HG03039 (cell line): ENCODE data around the gene IRX4.

Source experiments
- ATAC-seq: cut with Tn5 transposase; IDR thresholded peaks from one replicate; pipeline ENCODE4 v1.9.1; 2021; ENCODE audit warnings: mild to moderate bottlenecking, moderate library complexity; ENCODE audit not compliant: unreplicated experiment

Gene IRX4

GRCh38 chr5:1914471-1914870 is 31.7 kb upstream of the IRX4 start:
- no peak for ATAC-seq

- ATAC-seq: no peak
These were observed 30.9 kb upstream of the IRX4 start for GRCh38 chr5:1913578-1913977.

- ATAC-seq: no peak
These were observed 30.3 kb upstream of the IRX4 start for GRCh38 chr5:1912951-1913565.

- ATAC-seq: no peak
These were observed 29.1 kb upstream of the IRX4 start for GRCh38 chr5:1911773-1912235.

GRCh38 chr5:1910861-1911772 is 28.4 kb upstream of the IRX4 start:
- ATAC-seq: no peak

- ATAC-seq: no peak
These were observed 27.5 kb upstream of the IRX4 start for GRCh38 chr5:1910081-1910760.

GRCh38 chr5:1909346-1909985 is 26.7 kb upstream of the IRX4 start:
- no peak for ATAC-seq

GRCh38 chr5:1908931-1909330 is 26.2 kb upstream of the IRX4 start:
- ATAC-seq: no peak

GRCh38 chr5:1907616-1908015 is 24.9 kb upstream of the IRX4 start:
- ATAC-seq: no peak

- ATAC-seq: no peak
These were observed 22.4 kb upstream of the IRX4 start for GRCh38 chr5:1905108-1905507.

- no peak for ATAC-seq
These were observed 19.3 kb upstream of the IRX4 start for GRCh38 chr5:1901983-1902382.

GRCh38 chr5:1901061-1901460 is 18.3 kb upstream of the IRX4 start:
- no peak for ATAC-seq

GRCh38 chr5:1899201-1899600 is 16.5 kb upstream of the IRX4 start:
- no peak for ATAC-seq

- no peak for ATAC-seq
These were observed 15.2 kb upstream of the IRX4 start for GRCh38 chr5:1897816-1898450.

- no peak for ATAC-seq
These were observed 14.7 kb upstream of the IRX4 start for GRCh38 chr5:1897386-1897785.

- no peak for ATAC-seq
These were observed 14.1 kb upstream of the IRX4 start for GRCh38 chr5:1896602-1897376.

GRCh38 chr5:1895739-1896420 is 13.2 kb upstream of the IRX4 start:
- no peak for ATAC-seq

- no peak for ATAC-seq
These were observed 11.5 kb upstream of the IRX4 start for GRCh38 chr5:1894243-1894642.

- no peak for ATAC-seq
These were observed 11.0 kb upstream of the IRX4 start for GRCh38 chr5:1893754-1894153.
